Stimulated activated CD8-positive, alpha-beta memory T cell treated with anti-CD3 and anti-CD28 coated beads, Interleukin-15, amount 100 ng/mL, for 1 hour (primary cell): ENCODE results near the gene RREB1.

Experiments used
- DNase-seq: peaks from one replicate; pipeline ENCODE4 v3.0.0-alpha.2; 2020; ENCODE audit warnings: low read depth

RREB1 gene

GRCh38 chr6:7165002-7165889 is 57.5 kb downstream of the RREB1 start:
- no peak for DNase-seq

- no peak for DNase-seq
Observed at GRCh38 chr6:7165890-7166267, 58.1 kb downstream of the RREB1 start.

- DNase-seq: no peak
Observed at GRCh38 chr6:7166410-7167293, 58.9 kb downstream of the RREB1 start.

GRCh38 chr6:7169296-7169721 is 61.5 kb downstream of the RREB1 start:
- DNase-seq: no peak

GRCh38 chr6:7170117-7170732 is 62.5 kb downstream of the RREB1 start:
- no peak for DNase-seq

- DNase-seq: no peak
Observed at GRCh38 chr6:7171119-7171518, 63.4 kb downstream of the RREB1 start.

GRCh38 chr6:7171733-7172132 is 64.0 kb downstream of the RREB1 start:
- DNase-seq: no peak

- DNase-seq: no peak
Observed at GRCh38 chr6:7172649-7173048, 64.9 kb downstream of the RREB1 start.

GRCh38 chr6:7173843-7174503 is 66.2 kb downstream of the RREB1 start:
- DNase-seq: no peak

- no peak for DNase-seq
Observed at GRCh38 chr6:7175462-7175861, 67.7 kb downstream of the RREB1 start.

- DNase-seq: no peak
Observed at GRCh38 chr6:7176208-7176607, 68.4 kb downstream of the RREB1 start.

- no peak for DNase-seq
Observed at GRCh38 chr6:7178280-7178679, 70.5 kb downstream of the RREB1 start.

- DNase-seq: no peak
Observed at GRCh38 chr6:7180751-7181150, 73.0 kb downstream of the RREB1 start.

GRCh38 chr6:7183707-7184106 is 75.9 kb downstream of the RREB1 start:
- DNase-seq: no peak

GRCh38 chr6:7184502-7184901 is 76.7 kb downstream of the RREB1 start:
- DNase-seq: no peak

- DNase-seq: no peak
Observed at GRCh38 chr6:7185561-7185960, 77.8 kb downstream of the RREB1 start.

- DNase-seq: no peak
Observed at GRCh38 chr6:7188492-7188891, 80.7 kb downstream of the RREB1 start.

GRCh38 chr6:7189101-7189758 is 81.5 kb downstream of the RREB1 start:
- no peak for DNase-seq

GRCh38 chr6:7190791-7191190 is 83.0 kb downstream of the RREB1 start:
- no peak for DNase-seq

- DNase-seq: no peak
Observed at GRCh38 chr6:7193122-7193521, 85.4 kb downstream of the RREB1 start.

- DNase-seq: no peak
Observed at GRCh38 chr6:7194657-7195056, 86.9 kb downstream of the RREB1 start.
